Measurements from ENCODE around the gene KIF5A.

GRCh38 chr12:57518920-57519795, 30.7 kb upstream of the KIF5A start:
- TF ChIP-seq, protein P1, sequence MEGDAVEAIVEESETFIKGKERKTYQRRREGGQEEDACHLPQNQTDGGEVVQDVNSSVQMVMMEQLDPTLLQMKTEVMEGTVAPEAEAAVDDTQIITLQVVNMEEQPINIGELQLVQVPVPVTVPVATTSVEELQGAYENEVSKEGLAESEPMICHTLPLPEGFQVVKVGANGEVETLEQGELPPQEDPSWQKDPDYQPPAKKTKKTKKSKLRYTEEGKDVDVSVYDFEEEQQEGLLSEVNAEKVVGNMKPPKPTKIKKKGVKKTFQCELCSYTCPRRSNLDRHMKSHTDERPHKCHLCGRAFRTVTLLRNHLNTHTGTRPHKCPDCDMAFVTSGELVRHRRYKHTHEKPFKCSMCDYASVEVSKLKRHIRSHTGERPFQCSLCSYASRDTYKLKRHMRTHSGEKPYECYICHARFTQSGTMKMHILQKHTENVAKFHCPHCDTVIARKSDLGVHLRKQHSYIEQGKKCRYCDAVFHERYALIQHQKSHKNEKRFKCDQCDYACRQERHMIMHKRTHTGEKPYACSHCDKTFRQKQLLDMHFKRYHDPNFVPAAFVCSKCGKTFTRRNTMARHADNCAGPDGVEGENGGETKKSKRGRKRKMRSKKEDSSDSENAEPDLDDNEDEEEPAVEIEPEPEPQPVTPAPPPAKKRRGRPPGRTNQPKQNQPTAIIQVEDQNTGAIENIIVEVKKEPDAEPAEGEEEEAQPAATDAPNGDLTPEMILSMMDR (IDR thresholded peaks at IDR 0.05), result no peak
- no peak for TF ChIP-seq EZH2 (IDR thresholded peaks at IDR 0.05)

All from neural progenitor cell (in vitro differentiated cells).